Renal cortex interstitium (tissue), 11 donors: ENCODE data around the gene GLDN. TPM values are rescaled to one million over a fixed set of nuclear protein-coding genes. Genes with fewer than 3 reads are reported as not detected.

ENCODE experiments used
- DNase-seq, 11 donors: peaks; one replicate each; pipeline ENCODE4 v3.0.0-alpha.2; 2013; ENCODE audit warnings: low read depth in 9 of 11, low spot score in 4 of 11; ENCODE audit errors: extremely low read depth in 1 of 11
- polyA plus RNA-seq, 3 donors: library from polyadenylated mRNA; unstranded; fragments of 120-200 nt; gene quantifications; one replicate each; pipeline ENCODE4 v1.2.1, GENCODE V29; 2013; ENCODE audit not compliant: insufficient read length in 3 of 3

Gene GLDN
- polyA plus RNA-seq, 3 donors: 0.07 to 0.29 (median 0.25) TPM

GRCh38 chr15:51379390-51379789 lies 37.9 kb downstream of the GLDN start:
- no peak for DNase-seq

- peak in 9 of 11 donors; percentile 47 to 62 (median 53) for DNase-seq
Observed at GRCh38 chr15:51380999-51381806, 39.7 kb downstream of the GLDN start.

- DNase-seq: peak in 2 of 11 donors; percentile 24 to 27
Observed at GRCh38 chr15:51382787-51383186, 41.3 kb downstream of the GLDN start.

GRCh38 chr15:51386029-51386428 lies 44.6 kb downstream of the GLDN start:
- DNase-seq: no peak

GRCh38 chr15:51386486-51386885 lies 45.0 kb downstream of the GLDN start:
- no peak for DNase-seq

- DNase-seq: no peak
Observed at GRCh38 chr15:51386960-51387698, 45.7 kb downstream of the GLDN start.

- no peak for DNase-seq
Observed at GRCh38 chr15:51387699-51388041, 46.2 kb downstream of the GLDN start.

GRCh38 chr15:51388726-51389125 lies 47.3 kb downstream of the GLDN start:
- no peak for DNase-seq

- no peak for DNase-seq
Observed at GRCh38 chr15:51390241-51390965, 48.9 kb downstream of the GLDN start.

- DNase-seq: no peak
Observed at GRCh38 chr15:51390966-51391422, 49.5 kb downstream of the GLDN start.

- DNase-seq: no peak
Observed at GRCh38 chr15:51396921-51397320, 55.5 kb downstream of the GLDN start.

GRCh38 chr15:51398626-51399025 lies 57.2 kb downstream of the GLDN start:
- no peak for DNase-seq

GRCh38 chr15:51401051-51401780 lies 59.8 kb downstream of the GLDN start:
- no peak for DNase-seq

GRCh38 chr15:51401872-51402517 lies 60.5 kb downstream of the GLDN start:
- no peak for DNase-seq

- DNase-seq: peak in 2 of 11 donors; percentile 32 to 43
Observed at GRCh38 chr15:51403072-51403878, 61.8 kb downstream of the GLDN start.

- DNase-seq: no peak
Observed at GRCh38 chr15:51403946-51404695, 62.7 kb downstream of the GLDN start.
